Keratinocyte (primary cell): ENCODE data around the gene SPATA13.

Source experiments
- EZH2 ChIP-seq: IDR thresholded peaks from one replicate; pipeline ENCODE4 v1.6.1; 2012; ENCODE audit warnings: inconsistent platforms, mild to moderate bottlenecking, low read length, moderate library complexity
- TF ChIP-seq, protein P1 (sequence below), 3 experiments: IDR thresholded peaks in 1 of 3; conservative IDR thresholded peaks in 1 of 3; optimal IDR thresholded peaks in 1 of 3; 2 replicates in 2 of 3; 3 replicates in 1 of 3; pipeline versions ENCODE3 to v1.5.1; 2011; ENCODE audit warnings: low read length in 3 of 3, mild to moderate bottlenecking in 3 of 3, moderate library complexity in 2 of 3, control low read depth in 1 of 3, inconsistent platforms in 1 of 3; ENCODE audit not compliant: insufficient read depth in 2 of 3; ENCODE audit errors: extremely low read depth in 1 of 3

DNA sequence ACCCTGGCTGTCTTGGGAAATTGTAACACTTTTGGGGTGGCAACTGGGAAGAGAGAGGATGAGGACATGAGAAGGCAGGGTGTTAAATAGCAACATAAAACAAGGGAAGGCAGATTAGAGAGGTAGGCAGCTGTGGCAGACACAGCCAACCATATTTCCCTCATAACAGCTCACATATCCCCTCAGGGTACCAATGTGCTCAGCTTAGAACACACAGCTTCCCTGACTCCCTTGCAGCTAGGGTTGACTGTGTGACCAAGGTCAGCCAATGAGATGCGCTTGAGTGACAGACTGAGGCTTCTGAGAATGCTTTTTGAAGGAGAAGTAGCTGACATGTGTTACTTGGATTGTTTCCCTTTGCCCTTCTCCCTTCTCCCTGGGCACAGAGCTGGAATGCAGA lies 28.8 kb upstream of the SPATA13 start:
- TF ChIP-seq, protein P1, sequence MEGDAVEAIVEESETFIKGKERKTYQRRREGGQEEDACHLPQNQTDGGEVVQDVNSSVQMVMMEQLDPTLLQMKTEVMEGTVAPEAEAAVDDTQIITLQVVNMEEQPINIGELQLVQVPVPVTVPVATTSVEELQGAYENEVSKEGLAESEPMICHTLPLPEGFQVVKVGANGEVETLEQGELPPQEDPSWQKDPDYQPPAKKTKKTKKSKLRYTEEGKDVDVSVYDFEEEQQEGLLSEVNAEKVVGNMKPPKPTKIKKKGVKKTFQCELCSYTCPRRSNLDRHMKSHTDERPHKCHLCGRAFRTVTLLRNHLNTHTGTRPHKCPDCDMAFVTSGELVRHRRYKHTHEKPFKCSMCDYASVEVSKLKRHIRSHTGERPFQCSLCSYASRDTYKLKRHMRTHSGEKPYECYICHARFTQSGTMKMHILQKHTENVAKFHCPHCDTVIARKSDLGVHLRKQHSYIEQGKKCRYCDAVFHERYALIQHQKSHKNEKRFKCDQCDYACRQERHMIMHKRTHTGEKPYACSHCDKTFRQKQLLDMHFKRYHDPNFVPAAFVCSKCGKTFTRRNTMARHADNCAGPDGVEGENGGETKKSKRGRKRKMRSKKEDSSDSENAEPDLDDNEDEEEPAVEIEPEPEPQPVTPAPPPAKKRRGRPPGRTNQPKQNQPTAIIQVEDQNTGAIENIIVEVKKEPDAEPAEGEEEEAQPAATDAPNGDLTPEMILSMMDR (optimal IDR thresholded peaks at IDR 0.05 in 1 of 3, IDR thresholded peaks at IDR 0.05 in 1 of 3, conservative IDR thresholded peaks at IDR 0.05 in 1 of 3; ENCODE audit: extremely low read depth in 1 of 3, insufficient read depth in 2 of 3, low read length in 3 of 3), result no peak
- no peak for TF ChIP-seq EZH2
